Activated T-cell treated with anti-CD3 and anti-CD28 coated beads for 4 hours (primary cell): ENCODE measurements around the gene SCN5A.

Experiments
- DNase-seq: peaks from one replicate; pipeline ENCODE4 v3.0.0-alpha.2; 2020

The SCN5A gene

GRCh38 chr3:38555926-38556325 is 93.6 kb downstream of the SCN5A start:
- DNase-seq, result no peak

- no peak for DNase-seq
Observed at GRCh38 chr3:38555149-38555840, 94.2 kb downstream of the SCN5A start.

GRCh38 chr3:38554127-38554827 is 95.2 kb downstream of the SCN5A start:
- DNase-seq, result no peak

- DNase-seq, result no peak
Observed at GRCh38 chr3:38553071-38553470, 96.4 kb downstream of the SCN5A start.

- no peak for DNase-seq
Observed at GRCh38 chr3:38552364-38552763, 97.1 kb downstream of the SCN5A start.

- no peak for DNase-seq
Observed at GRCh38 chr3:38551026-38551832, 98.3 kb downstream of the SCN5A start.

GRCh38 chr3:38549957-38550840 is 99.3 kb downstream of the SCN5A start:
- no peak for DNase-seq

GRCh38 chr3:38549486-38549885 is 100.0 kb downstream of the SCN5A start:
- DNase-seq, result no peak

- no peak for DNase-seq
Observed at GRCh38 chr3:38549082-38549481, 100.4 kb downstream of the SCN5A start.

GRCh38 chr3:38548154-38548931 is 101.1 kb downstream of the SCN5A start:
- DNase-seq, result no peak

- DNase-seq, result no peak
Observed at GRCh38 chr3:38545983-38546382, 103.5 kb downstream of the SCN5A start.

GRCh38 chr3:38545550-38545949 is 103.9 kb downstream of the SCN5A start:
- no peak for DNase-seq

- no peak for DNase-seq
Observed at GRCh38 chr3:38544926-38545325, 104.6 kb downstream of the SCN5A start.

GRCh38 chr3:38543586-38543985 is 105.9 kb downstream of the SCN5A start:
- no peak for DNase-seq

GRCh38 chr3:38542401-38543298 is 106.8 kb downstream of the SCN5A start:
- no peak for DNase-seq

- DNase-seq, result no peak
Observed at GRCh38 chr3:38541806-38542205, 107.7 kb downstream of the SCN5A start.

- DNase-seq, result no peak
Observed at GRCh38 chr3:38538773-38539353, 110.6 kb downstream of the SCN5A start.

- no peak for DNase-seq
Observed at GRCh38 chr3:38536671-38537070, 112.8 kb downstream of the SCN5A start.

GRCh38 chr3:38534604-38535003 is 114.9 kb downstream of the SCN5A start:
- no peak for DNase-seq

- DNase-seq, result no peak
Observed at GRCh38 chr3:38534180-38534579, 115.3 kb downstream of the SCN5A start.
